ENCODE results near the gene FAM135A.

- TF ChIP-seq CTCF (IDR thresholded peaks at IDR 0.05; ENCODE audit: low read depth, low read length, missing input control) (no peak), ZBTB33 (IDR thresholded peaks at IDR 0.05) (no peak), EGR1 (IDR thresholded peaks at IDR 0.05; ENCODE audit: low read depth in 2 of 2) (no peak), RXRA (IDR thresholded peaks at IDR 0.05) (no peak)
Observed at GRCh38 chr6:70575899-70576495, 162.7 kb downstream of the FAM135A start.

All from liver (tissue), 3 donors.